Left ventricle myocardium superior (tissue), 1 donor: ENCODE data around the gene ANXA8. TPM values are rescaled to one million over a fixed set of nuclear protein-coding genes. Genes with fewer than 3 reads are reported as not detected.
"Not testable (repeated sequence)": the region's sequence is repeated elsewhere in the genome, so short reads cannot be mapped to it uniquely, and the experiment has no call there.

ENCODE experiments used
- ATAC-seq: fragments of 200-7000 bp; cut with Tn5 transposase; one replicate; pipeline ENCODE4 v1.9.1; 2020; ENCODE audit warnings: mild to moderate bottlenecking, moderate library complexity
- DNase-seq: peaks from one replicate; pipeline ENCODE4 v3.0.0-alpha.2; 2020
- intact Hi-C: fragments of 100-400 bp; cut with micrococcal nuclease; formaldehyde crosslinking; loops from one replicate; pipeline ENCODE4 v1.11.0; 2022
- total RNA-seq: library from RNA; stranded (reverse); fragmentation: NEBNext Ultra II Directional; extraction: Animal tissue kit (Norgen Biotek cat#: 25700); gene quantifications from one replicate; pipeline ENCODE4 v1.2.1, GENCODE V29; 2021
- donor health status: DM: no; HTN: yes; CAD: no; lungs with severe emphysema.

ANXA8 gene
- total RNA-seq, 1 donor from 2014 or later: 3.0 TPM

GRCh38 chr10:47467957-47468356, 16.0 kb downstream of the ANXA8 start:
- ATAC-seq, intact Hi-C loops, DNase-seq: not testable (repeated sequence)

GRCh38 chr10:47467458-47467857, 16.5 kb downstream of the ANXA8 start:
- ATAC-seq, DNase-seq, intact Hi-C loops: not testable (repeated sequence)

- intact Hi-C loops, DNase-seq, ATAC-seq: not testable (repeated sequence)
Measured at GRCh38 chr10:47465216-47465917, 18.5 kb downstream of the ANXA8 start.

GRCh38 chr10:47462577-47463358, 21.1 kb downstream of the ANXA8 start:
- intact Hi-C loops, ATAC-seq, DNase-seq: not testable (repeated sequence)

- DNase-seq (peak; percentile 63), ATAC-seq (peak; percentile 96)
- intact Hi-C loops: not testable (repeated sequence)
Measured at GRCh38 chr10:47461261-47461687, 22.6 kb downstream of the ANXA8 start.

- ATAC-seq (no peak), DNase-seq (no peak)
- intact Hi-C loops: no loop called here
Measured at GRCh38 chr10:47458466-47459154, 25.3 kb downstream of the ANXA8 start.

- DNase-seq (no peak), ATAC-seq (no peak)
Measured at GRCh38 chr10:47457826-47458225, 26.1 kb downstream of the ANXA8 start.

GRCh38 chr10:47457528-47457820, 26.4 kb downstream of the ANXA8 start:
- no peak for DNase-seq
- intact Hi-C loops: no loop called here

More at GRCh38 chr10:47457826-47458225, 26.1 kb downstream of the ANXA8 start:
- intact Hi-C loops: no loop called here

GRCh38 chr10:47456794-47457527, 27.0 kb downstream of the ANXA8 start:
- intact Hi-C loops: no loop called here
- no peak for DNase-seq
- ATAC-seq: no peak

More at GRCh38 chr10:47457528-47457820, 26.4 kb downstream of the ANXA8 start:
- ATAC-seq: no peak

GRCh38 chr10:47456079-47456785, 27.7 kb downstream of the ANXA8 start:
- DNase-seq (no peak), ATAC-seq (no peak)
- intact Hi-C loops: no loop called here

GRCh38 chr10:47455350-47456078, 28.4 kb downstream of the ANXA8 start:
- intact Hi-C loops, DNase-seq, ATAC-seq: not testable (repeated sequence)

- intact Hi-C loops: no loop called here
- DNase-seq: no peak
- no peak for ATAC-seq
Measured at GRCh38 chr10:47454780-47455058, 29.2 kb downstream of the ANXA8 start.

- no peak for DNase-seq
- intact Hi-C loops: no loop called here
Measured at GRCh38 chr10:47454008-47454779, 29.7 kb downstream of the ANXA8 start.

GRCh38 chr10:47453141-47454007, 30.5 kb downstream of the ANXA8 start:
- ATAC-seq (no peak), DNase-seq (no peak)
- intact Hi-C loops: no loop called here

More at GRCh38 chr10:47454008-47454779, 29.7 kb downstream of the ANXA8 start:
- ATAC-seq: no peak

GRCh38 chr10:47452495-47453140, 31.3 kb downstream of the ANXA8 start:
- DNase-seq (no peak), ATAC-seq (no peak)
- intact Hi-C loops: no loop called here

- intact Hi-C loops: no loop called here
- no peak for ATAC-seq
- no peak for DNase-seq
Measured at GRCh38 chr10:47451998-47452494, 31.9 kb downstream of the ANXA8 start.
